OCI-LY3 (cell line): ENCODE results near the gene BMS1.

Experiments used
- CTCF ChIP-seq: fragments of 200-600, 300-600 bp; sonication (generic); IDR thresholded peaks from 2 replicates; pipeline ENCODE4 v1.5.1; 2014; ENCODE audit warnings: antibody characterized with exemption, low read length, low read depth
- EZH2phosphoT487 ChIP-seq: fragments of 200-600 bp; shearing (Covaris generic); IDR thresholded peaks from 2 replicates; pipeline ENCODE4 v1.6.1; 2018; ENCODE audit warnings: antibody characterized with exemption, mixed run types, low read depth

GRCh38 chr10:42866115-42866995, 83.8 kb downstream of the BMS1 start:
- TF ChIP-seq CTCF (peak; percentile 42), EZH2phosphoT487 (no peak)
